Esophagus muscularis mucosa (tissue), 3 donors: ENCODE results near the gene FXYD2.

Experiments used
- CTCF ChIP-seq, 3 experiments: fragments of 200-600 bp in 2 of 3; fragments of 450-650 bp in 1 of 3; sonication (generic) in 2 of 3; IDR thresholded peaks; one replicate each; pipeline ENCODE4 v1.5.1; 2017 to 2019; ENCODE audit warnings: antibody characterized with exemption in 3 of 3, mild to moderate bottlenecking in 2 of 3, moderate library complexity in 1 of 3
- POLR2A ChIP-seq: fragments of 450-650 bp; IDR thresholded peaks from one replicate; pipeline ENCODE4 v1.6.1; 2017; ENCODE audit warnings: antibody characterized with exemption, moderate library complexity, mild to moderate bottlenecking, low read depth
- POLR2AphosphoS5 ChIP-seq, 2 donors: sonication (generic); formaldehyde crosslinking; IDR thresholded peaks; one replicate each; pipeline ENCODE4 v1.6.1; 2017; ENCODE audit warnings: antibody characterized with exemption in 2 of 2

DNA sequence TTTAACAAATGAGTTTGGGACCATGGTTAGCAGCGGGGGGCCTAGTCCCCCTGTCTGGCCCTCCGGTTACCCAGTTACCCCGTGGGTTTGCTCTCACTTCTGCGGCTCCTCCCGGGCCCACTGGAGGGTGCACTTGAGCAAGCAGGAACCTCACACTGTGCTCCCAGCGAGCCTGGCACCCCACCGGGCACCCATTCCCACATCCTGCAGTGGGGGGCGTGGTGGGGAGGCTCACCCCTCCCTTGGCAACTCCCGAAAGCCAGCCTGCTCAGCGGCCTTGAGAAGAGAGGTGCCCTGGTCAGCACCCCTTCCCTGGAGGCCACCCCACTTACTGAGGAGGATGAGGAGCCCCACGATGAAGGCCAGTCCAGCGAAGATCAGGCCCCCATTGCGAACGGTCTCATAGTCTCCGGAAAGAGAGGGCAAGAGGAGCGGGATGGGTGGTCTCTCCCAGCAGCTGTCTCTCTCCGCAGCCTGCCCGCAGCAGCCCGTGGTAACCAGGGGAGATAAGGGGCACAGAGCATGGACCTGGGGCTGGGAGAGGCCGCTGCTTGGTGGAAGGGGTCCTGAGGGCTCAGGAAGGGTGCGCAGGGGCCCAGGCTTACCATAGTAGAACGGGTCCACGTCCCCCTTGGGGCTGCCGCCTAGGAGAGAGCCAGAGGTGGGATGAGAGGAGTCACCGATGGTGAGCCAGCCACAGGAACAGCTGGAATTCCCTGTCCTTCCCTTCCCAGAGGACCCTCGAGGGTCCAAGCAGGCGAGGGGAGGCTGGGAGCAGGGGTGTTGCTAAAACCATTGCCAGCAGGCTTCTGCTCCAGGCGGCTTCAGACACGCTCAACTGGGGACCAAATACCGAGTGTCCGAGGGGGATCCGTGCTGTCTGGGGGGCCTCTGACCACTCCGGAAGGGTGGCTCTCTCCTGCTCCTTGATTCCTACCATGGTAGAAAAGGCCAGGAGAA, 2.2 kb downstream of the FXYD2 start:
- TF ChIP-seq CTCF (IDR thresholded peaks at IDR 0.05) (peak; percentile 8 to 40 (median 13)), POLR2AphosphoS5 (IDR thresholded peaks at IDR 0.05) (no peak), POLR2A (no peak)
